Transverse colon (tissue), 4 donors: ENCODE measurements around the gene ASIP. TPM values are rescaled to one million over a fixed set of nuclear protein-coding genes. Genes with fewer than 3 reads are reported as not detected.

Experiments used
- DNase-seq: peaks from one replicate; pipeline ENCODE4 v3.0.0-alpha.2; 2019
- H3K27ac ChIP-seq, 4 donors: fragments of 200-600 bp; sonication (generic); 2 replicates each; pipeline ENCODE4 v1.5.1; 2016 to 2018; ENCODE audit warnings: inconsistent platforms in 4 of 4
- H3K27me3 ChIP-seq: fragments of 200-600 bp; sonication (generic); 2 replicates; pipeline ENCODE4 v1.5.1; 2017; ENCODE audit warnings: inconsistent platforms
- H3K36me3 ChIP-seq, 4 donors: fragments of 200-600 bp; sonication (generic); 2 replicates each; pipeline ENCODE4 v1.5.1; 2017 to 2019; ENCODE audit warnings: inconsistent platforms in 4 of 4
- H3K4me1 ChIP-seq, 4 donors: fragments of 200-600 bp; sonication (generic); 2 replicates each; pipeline ENCODE4 v1.5.1; 2017 to 2020; ENCODE audit warnings: inconsistent platforms in 4 of 4
- H3K4me3 ChIP-seq, 4 donors: fragments of 200-600 bp; sonication (generic); 1 replicate in 1 of 4; 2 replicates in 3 of 4; pipeline versions ENCODE4 v1.5.1 to v1.6.1; 2017 to 2019; ENCODE audit warnings: inconsistent platforms in 4 of 4
- H3K9me3 ChIP-seq, 2 donors: fragments of 200-600 bp; sonication (generic); 2 replicates each; pipeline ENCODE4 v1.5.1; 2017 to 2019; ENCODE audit warnings: inconsistent platforms in 2 of 2
- CTCF ChIP-seq, 5 experiments: fragments of 200-600 bp in 3 of 5; fragments of 450-650 bp in 2 of 5; sonication (generic) in 3 of 5; IDR thresholded peaks; 1 replicate in 2 of 5; 2 replicates in 3 of 5; pipeline ENCODE4 v1.5.1; 2016 to 2017; ENCODE audit warnings: antibody characterized with exemption in 5 of 5, inconsistent platforms in 3 of 5, mild to moderate bottlenecking in 2 of 5, moderate library complexity in 1 of 5
- EP300 ChIP-seq: sonication (generic); formaldehyde crosslinking; IDR thresholded peaks from one replicate; pipeline ENCODE4 v1.6.1; 2017; ENCODE audit warnings: antibody characterized with exemption, low read depth
- POLR2A ChIP-seq: fragments of 450-650 bp; IDR thresholded peaks from one replicate; pipeline ENCODE4 v1.6.1; 2016; ENCODE audit warnings: antibody characterized with exemption, mild to moderate bottlenecking, moderate library complexity
- POLR2AphosphoS5 ChIP-seq, 3 donors: sonication (generic); formaldehyde crosslinking; IDR thresholded peaks; one replicate each; pipeline ENCODE4 v1.6.1; 2016; ENCODE audit warnings: antibody characterized with exemption in 3 of 3
- WGBS, 2 donors: methylation state at CpG; one replicate each; pipeline ENCODE4 v1.1.5; 2018; ENCODE audit warnings: low coverage in 1 of 2; 5-methylcytosine and 5-hydroxymethylcytosine counted together
- in situ Hi-C, 4 donors: fragments of 200-750 bp; cut with MboI; loops; one replicate each; pipeline versions ENCODE4 v1.15.0 to v1.15.1; 2017; ENCODE audit warnings: low sequenced_read_pairs in 3 of 4, low pct_ligation_motif_present in 1 of 4, low pct_unique_long_range_greater_than_20kb in 1 of 4
- intact Hi-C: fragments of 100-400 bp; cut with DNase I; formaldehyde crosslinking; loops from one replicate; pipeline ENCODE4 v1.15.1; 2023; ENCODE audit warnings: low total_unique reads
- total RNA-seq, 4 donors: library from RNA; depleted of rRNA; stranded (reverse); fragments of >200 nt; gene quantifications; one replicate each; pipeline ENCODE4 v1.1.0, GENCODE V29; 2016

ASIP gene
- total RNA-seq, 4 donors from 2014 or later = not detected

GRCh38 chr20:34213213-34213612 lies 28.0 kb upstream of the ASIP start:
- DNase-seq = no peak
- peaks cover 0 to 13% (median 5%) of the 10 kb centered on the region in 4 donors for H3K4me1 ChIP-seq
- in situ Hi-C loops (no loop called here), intact Hi-C loops (no loop called here)
- no peaks in the 10 kb centered on the region for H3K36me3 ChIP-seq
- H3K27me3 ChIP-seq = peaks cover 19% of the 10 kb centered on the region
- TF ChIP-seq POLR2A (no peak), EP300 (no peak), CTCF (IDR thresholded peaks at IDR 0.05) (no peak), POLR2AphosphoS5 (IDR thresholded peaks at IDR 0.05) (no peak)
- H3K27ac ChIP-seq = no peak overlapping the region
- peaks cover 4 to 7% of the 10 kb centered on the region in 2 donors for H3K9me3 ChIP-seq
- no peak overlapping the region for H3K4me3 ChIP-seq
- WGBS, 2 donors = 54 to 85% methylated on average over 2 of the region's 2 CpGs

- TF ChIP-seq POLR2AphosphoS5 (IDR thresholded peaks at IDR 0.05) (peak in 1 of 3 donors; percentile 35), CTCF (IDR thresholded peaks at IDR 0.05) (peak in 1 of 5 experiments; percentile 6), POLR2A (no peak), EP300 (no peak)
- in situ Hi-C loops (no loop called here), intact Hi-C loops (no loop called here)
- peaks cover 4 to 7% of the 10 kb centered on the region in 2 donors for H3K9me3 ChIP-seq
- H3K27ac ChIP-seq = peak overlapping the region; percentile 35 to 75 (median 54)
- H3K27me3 ChIP-seq = peaks cover 31% of the 10 kb centered on the region
- no peaks in the 10 kb centered on the region for H3K36me3 ChIP-seq
- peak; percentile 78 for DNase-seq
- peaks cover 0 to 13% (median 5%) of the 10 kb centered on the region in 4 donors for H3K4me1 ChIP-seq
- H3K4me3 ChIP-seq = peak overlapping the region; percentile 22 to 50 (median 28)
- WGBS, 2 donors = 0 to 6% methylated on average over 7 to 33 of the region's 49 CpGs
Measured at GRCh38 chr20:34215711-34216381, 25.4 kb upstream of the ASIP start.

GRCh38 chr20:34216382-34216742 lies 24.9 kb upstream of the ASIP start:
- in situ Hi-C loops = no loop called here
- Histone ChIP-seq H3K4me1 (peaks cover 0 to 13% (median 5%) of the 10 kb centered on the region in 4 donors), H3K9me3 (peaks cover 4% of the 10 kb centered on the region in 2 donors), H3K4me3 (peak overlapping the region in 2 of 4 donors; percentile 27 to 50), H3K27me3 (peaks cover 31% of the 10 kb centered on the region), H3K27ac (peak overlapping the region; percentile 35 to 75 (median 54)), H3K36me3 (no peaks in the 10 kb centered on the region)
- TF ChIP-seq POLR2A = no peak
- no peak for TF ChIP-seq EP300
- TF ChIP-seq POLR2AphosphoS5 (IDR thresholded peaks at IDR 0.05) = no peak
- TF ChIP-seq CTCF (IDR thresholded peaks at IDR 0.05) = no peak
- DNase-seq = no peak
- intact Hi-C loops = no loop called here
- WGBS, 2 donors = 0 to 7% methylated on average over 2 of the region's 2 CpGs

- intact Hi-C loops (no loop called here), in situ Hi-C loops (no loop called here)
- Histone ChIP-seq H3K27ac (no peak overlapping the region), H3K27me3 (peaks cover 28% of the 10 kb centered on the region), H3K4me3 (no peak overlapping the region), H3K36me3 (no peaks in the 10 kb centered on the region), H3K9me3 (no peaks in the 10 kb centered on the region), H3K4me1 (peaks cover 0 to 12% (median 5%) of the 10 kb centered on the region in 4 donors)
- 63 to 69% methylated on average over 5 of the region's 5 CpGs for WGBS, 2 donors
- DNase-seq = no peak
- TF ChIP-seq CTCF (IDR thresholded peaks at IDR 0.05) (no peak), EP300 (no peak), POLR2A (no peak), POLR2AphosphoS5 (IDR thresholded peaks at IDR 0.05) (no peak)
Measured at GRCh38 chr20:34220561-34220960, 20.7 kb upstream of the ASIP start.
